ENCODE measurements around the gene OST4. TPM values are rescaled to one million over a fixed set of nuclear protein-coding genes. Genes with fewer than 3 reads are reported as not detected.

The OST4 gene
- total RNA-seq, 1 donor from 2014 or later: 478 TPM

DNA sequence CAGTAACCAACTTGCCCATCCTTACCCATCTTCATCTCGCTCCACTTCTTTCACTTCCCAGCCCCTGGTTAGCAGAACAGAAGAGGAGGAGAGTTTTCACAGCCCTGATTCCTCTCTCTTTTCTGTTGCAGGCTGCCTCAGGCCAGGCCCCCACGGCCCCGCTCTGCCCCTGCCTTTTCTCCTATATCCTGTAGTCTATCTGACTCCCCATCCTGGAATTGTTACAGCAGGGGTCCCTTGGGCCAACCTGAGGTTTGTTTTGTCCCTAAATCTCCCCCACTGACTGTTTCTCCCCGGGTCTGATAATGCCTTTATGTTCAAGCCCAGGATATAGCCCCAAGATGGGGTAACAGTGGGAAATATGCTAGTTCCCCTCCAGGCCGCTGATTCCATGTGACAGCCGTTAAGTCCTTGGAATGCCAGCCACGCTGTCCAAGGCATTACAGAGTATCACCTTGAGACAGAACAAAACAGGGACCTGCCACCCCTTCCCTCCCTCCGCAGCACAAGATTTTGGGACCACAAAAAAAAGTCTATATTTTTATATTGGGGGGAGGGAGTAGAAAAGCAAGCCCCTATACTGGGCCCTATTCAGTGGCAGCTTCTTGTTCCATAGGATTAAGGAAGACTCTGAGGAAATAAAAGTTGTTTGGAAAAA is 1.4 kb downstream of the OST4 start:
- H3K4me3 Mint-ChIP-seq (ENCODE audit: unreplicated experiment): peak overlapping the region; percentile 96
- TF ChIP-seq, protein P1, sequence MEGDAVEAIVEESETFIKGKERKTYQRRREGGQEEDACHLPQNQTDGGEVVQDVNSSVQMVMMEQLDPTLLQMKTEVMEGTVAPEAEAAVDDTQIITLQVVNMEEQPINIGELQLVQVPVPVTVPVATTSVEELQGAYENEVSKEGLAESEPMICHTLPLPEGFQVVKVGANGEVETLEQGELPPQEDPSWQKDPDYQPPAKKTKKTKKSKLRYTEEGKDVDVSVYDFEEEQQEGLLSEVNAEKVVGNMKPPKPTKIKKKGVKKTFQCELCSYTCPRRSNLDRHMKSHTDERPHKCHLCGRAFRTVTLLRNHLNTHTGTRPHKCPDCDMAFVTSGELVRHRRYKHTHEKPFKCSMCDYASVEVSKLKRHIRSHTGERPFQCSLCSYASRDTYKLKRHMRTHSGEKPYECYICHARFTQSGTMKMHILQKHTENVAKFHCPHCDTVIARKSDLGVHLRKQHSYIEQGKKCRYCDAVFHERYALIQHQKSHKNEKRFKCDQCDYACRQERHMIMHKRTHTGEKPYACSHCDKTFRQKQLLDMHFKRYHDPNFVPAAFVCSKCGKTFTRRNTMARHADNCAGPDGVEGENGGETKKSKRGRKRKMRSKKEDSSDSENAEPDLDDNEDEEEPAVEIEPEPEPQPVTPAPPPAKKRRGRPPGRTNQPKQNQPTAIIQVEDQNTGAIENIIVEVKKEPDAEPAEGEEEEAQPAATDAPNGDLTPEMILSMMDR (IDR thresholded peaks at IDR 0.05): no peak
- peaks cover 67% of the 10 kb centered on the region for H3K4me1 Mint-ChIP-seq (ENCODE audit: low read depth)
- H3K27ac Mint-ChIP-seq (ENCODE audit: unreplicated experiment): peak overlapping the region; percentile 94
- peaks cover 17% of the 10 kb centered on the region for H3K36me3 Mint-ChIP-seq (ENCODE audit: low read depth)
- no peaks in the 10 kb centered on the region for H3K27me3 Mint-ChIP-seq (ENCODE audit: low read depth)
- no peak for DNase-seq (ENCODE audit: low spot score)
- H3K9me3 Mint-ChIP-seq (ENCODE audit: low read depth): no peaks in the 10 kb centered on the region

DNA sequence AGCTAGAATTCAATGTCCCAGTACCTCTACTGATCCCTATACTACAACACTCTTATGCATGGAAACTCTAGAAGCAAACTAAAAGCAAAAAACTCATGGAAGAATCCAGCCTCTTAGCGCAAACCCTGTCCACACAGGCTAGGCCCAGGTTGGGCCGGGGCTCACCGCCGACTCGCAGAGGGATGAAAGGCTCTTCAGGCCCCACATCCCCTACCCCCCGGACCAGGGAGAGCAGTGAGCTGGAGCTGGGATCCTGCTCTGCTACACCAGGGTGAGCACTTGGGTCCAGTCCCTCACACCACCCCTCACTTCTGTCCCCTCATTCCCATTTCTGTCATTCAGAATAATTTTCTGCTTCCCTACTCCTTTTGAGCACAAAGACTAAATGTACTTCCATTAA is 2.0 kb downstream of the OST4 start:
- Mint-ChIP-seq H3K27me3 (ENCODE audit: low read depth) (no peaks in the 10 kb centered on the region), H3K4me1 (ENCODE audit: low read depth) (peaks cover 61% of the 10 kb centered on the region), H3K9me3 (ENCODE audit: low read depth) (no peaks in the 10 kb centered on the region), H3K36me3 (ENCODE audit: low read depth) (peaks cover 18% of the 10 kb centered on the region), H3K4me3 (ENCODE audit: unreplicated experiment) (peak overlapping the region; percentile 96), H3K27ac (ENCODE audit: unreplicated experiment) (peak overlapping the region; percentile 69)
- TF ChIP-seq, protein P1 (IDR thresholded peaks at IDR 0.05): no peak
- DNase-seq (ENCODE audit: low spot score): no peak

DNA sequence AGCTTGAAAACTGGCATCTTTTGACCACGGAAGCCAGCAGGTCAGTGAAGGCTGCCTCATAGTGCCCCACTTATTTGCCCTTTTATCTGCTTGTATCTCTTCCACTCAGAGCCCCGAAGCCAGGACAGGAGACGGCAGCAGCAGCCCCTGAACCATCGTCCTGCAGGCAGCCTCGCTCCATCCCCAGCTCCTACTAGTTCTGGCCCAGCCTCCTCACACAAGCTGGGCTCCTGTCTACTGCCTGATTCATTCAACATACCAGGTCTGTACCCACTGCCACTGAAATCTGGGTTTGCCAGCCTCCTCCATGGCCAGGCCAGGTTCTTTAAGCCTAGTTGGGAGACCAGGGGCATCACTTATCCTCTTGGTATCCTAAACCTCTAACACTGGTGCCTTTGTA is 4.1 kb downstream of the OST4 start:
- peaks cover 24% of the 10 kb centered on the region for H3K36me3 Mint-ChIP-seq (ENCODE audit: low read depth)
- peaks cover 49% of the 10 kb centered on the region for H3K4me1 Mint-ChIP-seq (ENCODE audit: low read depth)
- H3K4me3 Mint-ChIP-seq (ENCODE audit: unreplicated experiment): no peak overlapping the region
- TF ChIP-seq, protein P1 (IDR thresholded peaks at IDR 0.05): no peak
- H3K9me3 Mint-ChIP-seq (ENCODE audit: low read depth): no peaks in the 10 kb centered on the region
- no peaks in the 10 kb centered on the region for H3K27me3 Mint-ChIP-seq (ENCODE audit: low read depth)
- H3K27ac Mint-ChIP-seq (ENCODE audit: unreplicated experiment): peak overlapping the region; percentile 15
- DNase-seq (ENCODE audit: low spot score): no peak

GRCh38 chr2:27065128-27065527 is 6.3 kb downstream of the OST4 start:
- Mint-ChIP-seq H3K27ac (ENCODE audit: unreplicated experiment) (no peak overlapping the region), H3K27me3 (ENCODE audit: low read depth) (no peaks in the 10 kb centered on the region), H3K4me1 (ENCODE audit: low read depth) (peaks cover 34% of the 10 kb centered on the region), H3K4me3 (ENCODE audit: unreplicated experiment) (no peak overlapping the region), H3K36me3 (ENCODE audit: low read depth) (peaks cover 23% of the 10 kb centered on the region), H3K9me3 (ENCODE audit: low read depth) (no peaks in the 10 kb centered on the region)
- no peak for DNase-seq (ENCODE audit: low spot score)
- TF ChIP-seq, protein P1 (IDR thresholded peaks at IDR 0.05): no peak

- peaks cover 13% of the 10 kb centered on the region for H3K36me3 Mint-ChIP-seq (ENCODE audit: low read depth)
- no peaks in the 10 kb centered on the region for H3K27me3 Mint-ChIP-seq (ENCODE audit: low read depth)
- peaks cover 5% of the 10 kb centered on the region for H3K4me1 Mint-ChIP-seq (ENCODE audit: low read depth)
- no peaks in the 10 kb centered on the region for H3K9me3 Mint-ChIP-seq (ENCODE audit: low read depth)
- TF ChIP-seq, protein P1 (IDR thresholded peaks at IDR 0.05): no peak
- H3K4me3 Mint-ChIP-seq (ENCODE audit: unreplicated experiment): no peak overlapping the region
- H3K27ac Mint-ChIP-seq (ENCODE audit: unreplicated experiment): no peak overlapping the region
- no peak for DNase-seq (ENCODE audit: low spot score)
Observed at GRCh38 chr2:27060323-27060722, 11.1 kb downstream of the OST4 start.
